ENCODE measurements around the gene FBXO27.
"Not testable (repeated sequence)": the region's sequence is repeated elsewhere in the genome, so short reads cannot be mapped to it uniquely, and the experiment has no call there.

Gene FBXO27

GRCh38 chr19:38989066-38989605 lies 43.2 kb downstream of the FBXO27 start:
- Histone ChIP-seq H3K79me2 (ENCODE audit: low read length) (no peaks in the 10 kb centered on the region), H3K36me3 (replicated peaks; ENCODE audit: low read depth, low read length) (no peaks in the 10 kb centered on the region), H3K4me1 (ENCODE audit: low read length) (peaks cover 12% of the 10 kb centered on the region), H3K4me3 (ENCODE audit: low read length) (no peak overlapping the region), H3K27ac (ENCODE audit: low read length) (no peak overlapping the region), H3K4me2 (ENCODE audit: low read length) (no peak overlapping the region), H3K27me3 (ENCODE audit: low read depth, low read length) (no peaks in the 10 kb centered on the region), H3K9me3 (ENCODE audit: insufficient read depth, low read length) (no peaks in the 10 kb centered on the region), H3K9ac (ENCODE audit: low read length) (no peak overlapping the region), H4K20me1 (ENCODE audit: insufficient read depth, low read length) (no peaks in the 10 kb centered on the region), H2AFZ (ENCODE audit: low read depth, low read length) (no peak overlapping the region)
- TF ChIP-seq EZH2phosphoT487 (IDR thresholded peaks at IDR 0.05; ENCODE audit: low read depth) (no peak), CTCF (IDR thresholded peaks at IDR 0.05; ENCODE audit: low read depth, low read length) (no peak)

GRCh38 chr19:38988627-38989026 lies 43.7 kb downstream of the FBXO27 start:
- H3K4me2 ChIP-seq (ENCODE audit: low read length); H4K20me1 ChIP-seq (ENCODE audit: insufficient read depth, low read length); H3K9me3 ChIP-seq (ENCODE audit: insufficient read depth, low read length); H3K36me3 ChIP-seq (replicated peaks; ENCODE audit: low read depth, low read length); H3K79me2 ChIP-seq (ENCODE audit: low read length); H3K4me3 ChIP-seq (ENCODE audit: low read length); H3K9ac ChIP-seq (ENCODE audit: low read length); H3K27ac ChIP-seq (ENCODE audit: low read length); H2AFZ ChIP-seq (ENCODE audit: low read depth, low read length); H3K27me3 ChIP-seq (ENCODE audit: low read depth, low read length): not testable (repeated sequence)
- H3K4me1 ChIP-seq (ENCODE audit: low read length), result peaks cover 12% of the 10 kb centered on the region

GRCh38 chr19:38987745-38988144 lies 44.6 kb downstream of the FBXO27 start:
- not testable (repeated sequence) for H2AFZ ChIP-seq (ENCODE audit: low read depth, low read length); H3K27ac ChIP-seq (ENCODE audit: low read length); H4K20me1 ChIP-seq (ENCODE audit: insufficient read depth, low read length); H3K9ac ChIP-seq (ENCODE audit: low read length); H3K27me3 ChIP-seq (ENCODE audit: low read depth, low read length); H3K4me1 ChIP-seq (ENCODE audit: low read length); H3K4me2 ChIP-seq (ENCODE audit: low read length); H3K9me3 ChIP-seq (ENCODE audit: insufficient read depth, low read length); H3K79me2 ChIP-seq (ENCODE audit: low read length); H3K36me3 ChIP-seq (replicated peaks; ENCODE audit: low read depth, low read length); H3K4me3 ChIP-seq (ENCODE audit: low read length)

- peaks cover 9% of the 10 kb centered on the region for H3K36me3 ChIP-seq (replicated peaks; ENCODE audit: low read depth, low read length)
- no peak overlapping the region for H2AFZ ChIP-seq (ENCODE audit: low read depth, low read length)
- H3K4me3 ChIP-seq (ENCODE audit: low read length), result no peak overlapping the region
- H3K9me3 ChIP-seq (ENCODE audit: insufficient read depth, low read length), result peaks cover 11% of the 10 kb centered on the region
- no peak for TF ChIP-seq EZH2phosphoT487 (IDR thresholded peaks at IDR 0.05; ENCODE audit: low read depth)
- no peaks in the 10 kb centered on the region; the same call in 1 of the 2 replicates for H3K4me1 ChIP-seq (ENCODE audit: low read length)
- H3K27ac ChIP-seq (ENCODE audit: low read length), result no peak overlapping the region
- H3K4me2 ChIP-seq (ENCODE audit: low read length), result no peak overlapping the region
- no peaks in the 10 kb centered on the region for H3K79me2 ChIP-seq (ENCODE audit: low read length)
- H4K20me1 ChIP-seq (ENCODE audit: insufficient read depth, low read length), result no peaks in the 10 kb centered on the region
- no peak overlapping the region for H3K9ac ChIP-seq (ENCODE audit: low read length)
- no peaks in the 10 kb centered on the region for H3K27me3 ChIP-seq (ENCODE audit: low read depth, low read length)
These were observed 47.1 kb downstream of the FBXO27 start for GRCh38 chr19:38985262-38985661.

GRCh38 chr19:38980583-38981374 lies 51.6 kb downstream of the FBXO27 start:
- Histone ChIP-seq H3K9ac (ENCODE audit: low read length) (no peak overlapping the region), H3K4me2 (ENCODE audit: low read length) (no peak overlapping the region)
- TF ChIP-seq CTCF (IDR thresholded peaks at IDR 0.05; ENCODE audit: low read depth, low read length), result no peak
- no peak for TF ChIP-seq EZH2phosphoT487 (IDR thresholded peaks at IDR 0.05; ENCODE audit: low read depth)

More at GRCh38 chr19:38980583-38981374, 51.6 kb downstream of the FBXO27 start:
- peaks cover 15% of the 10 kb centered on the region for H3K9me3 ChIP-seq (ENCODE audit: insufficient read depth, low read length)
- no peaks in the 10 kb centered on the region for H3K27me3 ChIP-seq (ENCODE audit: low read depth, low read length)
- no peak overlapping the region for H2AFZ ChIP-seq (ENCODE audit: low read depth, low read length)
- peaks cover 33% of the 10 kb centered on the region for H3K4me1 ChIP-seq (ENCODE audit: low read length)
- no peaks in the 10 kb centered on the region; the same call in 1 of the 2 replicates for H3K79me2 ChIP-seq (ENCODE audit: low read length)
- no peak overlapping the region for H3K27ac ChIP-seq (ENCODE audit: low read length)
- no peak overlapping the region for H3K4me3 ChIP-seq (ENCODE audit: low read length)
- peaks cover 12% of the 10 kb centered on the region for H3K36me3 ChIP-seq (replicated peaks; ENCODE audit: low read depth, low read length)
- H4K20me1 ChIP-seq (ENCODE audit: insufficient read depth, low read length), result no peaks in the 10 kb centered on the region
